HG03045 (cell line): ENCODE measurements around the gene MAPK14.
"Not testable (repeated sequence)": the region's sequence is repeated elsewhere in the genome, so short reads cannot be mapped to it uniquely, and the experiment has no call there.

Experiments
- ATAC-seq: cut with Tn5 transposase; IDR thresholded peaks from one replicate; pipeline ENCODE4 v1.9.1; 2021; ENCODE audit warnings: mild to moderate bottlenecking, moderate library complexity; ENCODE audit not compliant: unreplicated experiment

The MAPK14 gene

GRCh38 chr6:36067374-36068011 is 39.9 kb downstream of the MAPK14 start:
- ATAC-seq = no peak

DNA sequence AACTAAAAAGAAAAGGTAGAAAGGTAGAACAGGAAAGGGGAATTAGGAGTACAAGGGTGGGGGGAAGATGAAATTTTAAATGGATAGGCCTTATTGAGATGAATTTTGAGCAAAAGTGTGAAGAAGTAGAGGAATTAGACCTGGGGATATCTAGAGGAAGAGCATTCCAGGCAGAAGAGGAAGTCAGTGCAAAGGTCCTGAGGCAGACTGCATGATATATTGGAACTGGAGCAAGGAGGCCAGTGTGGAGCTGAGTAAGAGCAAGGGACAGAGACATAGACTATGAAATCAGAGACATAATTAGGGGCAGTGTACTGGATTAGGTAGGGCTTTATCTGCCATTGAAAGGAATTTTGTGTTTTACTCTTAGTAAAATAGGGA is 40.4 kb downstream of the MAPK14 start:
- no peak for ATAC-seq

DNA sequence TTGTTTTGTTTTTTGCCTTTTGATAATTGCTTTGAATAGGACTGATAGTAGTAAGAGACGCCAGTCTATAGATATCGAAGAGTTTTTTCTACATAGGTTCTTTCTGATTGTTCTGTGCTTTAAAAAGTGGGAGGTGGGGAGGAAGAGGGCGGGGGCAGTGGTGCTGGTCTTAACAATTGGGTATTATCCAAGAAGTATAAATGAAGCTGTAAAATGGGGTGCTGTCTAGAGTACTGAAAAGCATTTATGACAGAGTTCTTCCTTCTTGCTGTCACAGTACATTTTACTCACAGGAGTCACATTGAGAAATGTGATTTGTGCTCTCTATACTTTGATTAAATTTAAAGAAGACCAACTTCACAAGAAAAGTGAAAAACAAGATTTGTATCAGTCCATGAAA is 41.0 kb downstream of the MAPK14 start:
- ATAC-seq = no peak

GRCh38 chr6:36069573-36069972 is 42.0 kb downstream of the MAPK14 start:
- no peak for ATAC-seq

DNA sequence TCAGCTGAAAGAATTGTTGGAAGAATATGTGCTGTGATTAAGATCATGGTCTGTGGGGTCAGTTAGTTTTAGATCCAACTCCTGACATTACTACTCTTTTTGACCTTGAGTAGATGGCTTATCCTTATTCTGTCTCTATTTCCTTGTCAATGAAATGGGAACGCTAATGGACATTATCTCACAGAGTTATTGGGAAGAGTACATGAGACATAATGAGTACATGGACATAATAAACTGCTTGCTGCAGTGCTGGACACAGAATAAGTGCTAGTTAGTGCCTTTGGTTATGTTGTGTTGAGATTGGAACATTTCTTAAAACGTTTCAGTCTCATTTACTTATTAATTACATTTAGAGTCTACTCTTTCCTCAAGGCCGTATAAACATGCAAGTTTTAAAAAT is 42.6 kb downstream of the MAPK14 start:
- no peak for ATAC-seq

DNA sequence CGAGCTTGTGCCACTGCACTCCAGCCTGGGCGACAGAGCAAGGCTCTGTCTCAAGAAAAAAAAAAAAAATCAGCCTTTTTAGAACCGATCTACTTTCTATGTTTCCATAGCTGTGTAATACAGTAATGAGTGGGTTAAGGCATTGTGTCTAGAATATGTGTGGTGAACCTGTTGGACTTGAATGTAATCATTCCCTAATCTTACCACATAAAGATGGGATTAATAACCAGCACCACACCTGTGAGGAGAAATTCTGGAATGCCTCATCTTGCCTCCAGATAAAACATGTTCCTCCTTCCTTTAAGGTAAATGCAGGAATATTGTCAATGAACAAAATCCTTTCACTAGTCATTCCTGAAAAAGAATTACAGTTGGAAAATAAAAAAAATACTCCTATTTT is 43.7 kb downstream of the MAPK14 start:
- ATAC-seq = no peak

- no peak for ATAC-seq
Measured at GRCh38 chr6:36071714-36072113, 44.1 kb downstream of the MAPK14 start.

- no peak for ATAC-seq
Measured at GRCh38 chr6:36072681-36073080, 45.1 kb downstream of the MAPK14 start.

- no peak for ATAC-seq
Measured at GRCh38 chr6:36073587-36073986, 46.0 kb downstream of the MAPK14 start.

DNA sequence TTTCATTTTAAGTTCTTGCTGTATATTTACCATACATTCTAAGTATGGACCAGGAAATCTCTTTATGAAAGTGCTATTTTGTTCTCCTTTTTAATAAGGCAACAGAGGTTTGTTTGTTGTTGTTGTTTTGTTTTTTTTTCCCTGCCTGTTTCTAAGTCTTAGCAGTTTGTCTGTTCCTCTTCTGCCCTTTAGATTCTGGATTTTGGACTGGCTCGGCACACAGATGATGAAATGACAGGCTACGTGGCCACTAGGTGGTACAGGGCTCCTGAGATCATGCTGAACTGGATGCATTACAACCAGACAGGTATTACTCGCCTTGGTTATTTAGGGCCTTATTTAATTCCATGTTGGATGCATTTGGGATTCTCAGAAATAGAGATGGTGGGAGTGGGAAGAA is 48.0 kb downstream of the MAPK14 start:
- no peak for ATAC-seq

GRCh38 chr6:36076178-36077063 is 48.8 kb downstream of the MAPK14 start:
- no peak for ATAC-seq

DNA sequence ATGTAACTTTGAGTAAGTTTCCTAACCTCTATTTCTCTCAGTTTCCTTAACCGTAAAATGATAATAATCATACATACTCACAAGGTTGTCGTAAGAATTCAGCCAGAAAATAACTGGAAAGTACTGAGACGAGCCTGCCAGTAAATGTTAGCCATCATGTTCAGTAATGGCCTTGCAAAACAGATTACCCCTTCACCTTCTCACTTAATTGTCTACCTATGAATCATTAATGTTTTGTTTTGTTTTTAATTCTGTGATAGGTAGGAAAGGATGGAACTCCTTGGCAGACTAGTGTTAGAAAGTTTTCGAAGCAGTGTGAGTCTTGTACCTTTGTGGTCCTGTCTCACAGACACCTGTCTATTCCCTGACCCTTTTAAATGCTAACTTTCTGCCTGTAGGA is 50.6 kb downstream of the MAPK14 start:
- ATAC-seq = no peak

DNA sequence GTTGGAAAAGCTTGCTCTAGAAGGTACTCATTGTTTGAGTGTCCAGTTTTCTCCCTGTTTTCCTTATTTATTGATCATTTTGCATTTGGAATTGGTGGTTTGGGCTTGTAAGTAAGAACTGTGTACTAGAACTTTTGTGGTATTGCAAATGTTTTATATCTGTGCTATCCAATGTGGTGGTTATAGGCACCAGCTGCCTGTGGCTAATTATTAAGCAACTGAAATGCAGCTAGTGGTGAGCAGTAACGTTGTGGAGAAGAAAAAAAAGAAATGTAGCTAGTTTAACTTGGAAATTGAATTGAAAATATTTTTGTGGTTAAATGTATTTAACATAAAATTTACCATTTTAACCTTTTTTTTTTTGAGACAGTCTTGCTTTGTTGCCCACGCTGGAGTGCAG is 52.0 kb downstream of the MAPK14 start:
- no peak for ATAC-seq

- ATAC-seq = no peak
Measured at GRCh38 chr6:36082318-36082717, 54.7 kb downstream of the MAPK14 start.

DNA sequence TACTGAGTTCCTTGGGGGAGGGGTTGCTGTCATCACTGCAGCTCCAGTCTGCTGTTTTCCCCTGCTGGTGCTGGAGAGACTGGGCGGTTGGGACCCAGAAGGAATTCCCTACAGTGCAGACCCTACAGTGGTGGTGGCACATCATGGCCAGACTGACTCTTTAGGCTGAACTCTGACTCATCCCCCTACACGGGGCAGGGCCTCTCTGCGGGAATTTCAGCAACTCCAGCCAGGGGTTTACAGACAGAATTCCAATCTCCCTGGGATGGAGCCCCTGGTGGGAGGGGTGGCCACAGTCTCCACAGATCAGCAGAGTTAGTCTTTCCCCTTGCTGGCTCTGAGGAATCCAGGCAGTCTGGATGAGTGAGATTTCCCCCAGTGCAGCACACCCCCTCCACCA is 55.8 kb downstream of the MAPK14 start:
- ATAC-seq = no peak

DNA sequence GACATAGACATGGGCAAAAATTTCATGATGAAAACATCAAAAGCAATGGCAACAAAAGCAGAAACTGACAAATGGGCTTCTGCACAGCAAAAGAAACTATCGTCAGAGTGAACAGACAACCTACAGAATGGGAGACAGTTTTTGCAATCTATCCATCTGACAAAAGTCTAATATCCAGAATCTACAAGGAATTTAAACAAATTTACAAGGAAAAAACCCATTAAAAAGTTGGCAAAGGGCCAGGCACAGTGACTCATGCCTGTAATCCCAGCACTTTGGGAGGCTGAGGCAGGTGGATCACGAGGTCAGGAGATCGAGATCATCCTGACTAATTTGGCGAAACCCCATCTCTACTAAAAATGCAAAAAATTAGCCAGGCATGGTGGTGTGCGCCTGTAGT is 60.6 kb downstream of the MAPK14 start:
- not testable (repeated sequence) for ATAC-seq

GRCh38 chr6:36089048-36089447 is 61.4 kb downstream of the MAPK14 start:
- no peak for ATAC-seq

GRCh38 chr6:36094238-36094637 is 66.6 kb downstream of the MAPK14 start:
- no peak for ATAC-seq

DNA sequence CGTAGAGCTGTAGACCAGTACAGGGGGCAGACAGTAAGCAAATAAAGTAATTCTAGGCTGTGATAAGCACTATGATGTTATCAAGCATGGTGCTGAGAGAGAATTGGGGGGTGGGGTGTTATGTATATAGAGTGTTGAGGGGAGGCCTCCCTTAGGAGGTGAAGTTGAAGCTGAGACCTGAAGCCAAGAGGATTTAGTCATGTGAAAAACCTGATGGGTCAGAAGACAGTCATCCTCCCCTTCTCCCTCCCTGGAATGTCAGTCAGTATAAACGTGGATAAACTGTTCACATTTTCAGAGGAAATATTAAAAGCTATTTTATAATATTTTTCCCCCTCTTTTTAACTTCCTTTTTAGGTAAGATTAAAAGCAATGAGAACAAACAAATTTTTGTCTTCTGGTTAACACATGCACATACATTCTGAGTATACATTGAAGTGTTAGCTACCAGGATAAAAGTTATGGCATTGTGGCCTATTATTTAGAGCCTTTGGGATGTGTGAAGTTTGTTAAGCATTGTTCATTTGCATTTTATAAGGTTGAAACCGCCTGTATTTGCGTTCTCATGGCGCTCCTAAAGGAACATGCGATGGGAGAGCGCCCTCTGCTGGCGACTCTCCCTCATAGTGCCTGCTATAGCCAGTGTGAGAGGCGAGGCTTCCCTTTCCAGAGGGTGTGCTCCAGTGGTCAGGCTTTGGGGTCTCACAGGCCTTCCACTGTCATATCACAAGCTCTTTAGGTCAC is 67.3 kb downstream of the MAPK14 start:
- ATAC-seq = no peak

- ATAC-seq = no peak
Measured at GRCh38 chr6:36095497-36096391, 68.1 kb downstream of the MAPK14 start.
